VCaP (cell line): Measurements from ENCODE around the gene USE1.

Experiments used
- H3K27ac ChIP-seq: fragments of 450-650 bp; 2 replicates; pipeline ENCODE4 v1.5.1; 2017
- CTCF ChIP-seq: fragments of 450-650 bp; conservative IDR thresholded peaks from 2 replicates; pipeline ENCODE4 v1.5.1; 2017; ENCODE audit warnings: mild to moderate bottlenecking, moderate library complexity

USE1 gene

GRCh38 chr19:17259118-17259780 lies 44.1 kb downstream of the USE1 start:
- TF ChIP-seq CTCF: no peak
- no peak overlapping the region for H3K27ac ChIP-seq

- no peak overlapping the region for H3K27ac ChIP-seq
- TF ChIP-seq CTCF: no peak
These were observed 44.8 kb downstream of the USE1 start for GRCh38 chr19:17259934-17260333.

GRCh38 chr19:17260842-17261325 lies 45.7 kb downstream of the USE1 start:
- H3K27ac ChIP-seq: peak overlapping the region; percentile 45; the same call in 1 of the 2 replicates
- TF ChIP-seq CTCF: peak; percentile 98

- TF ChIP-seq CTCF: no peak
- H3K27ac ChIP-seq: no peak overlapping the region
These were observed 47.4 kb downstream of the USE1 start for GRCh38 chr19:17262557-17262956.

- no peak overlapping the region for H3K27ac ChIP-seq
These were observed 48.8 kb downstream of the USE1 start for GRCh38 chr19:17263712-17264640.

GRCh38 chr19:17264641-17264979 lies 49.5 kb downstream of the USE1 start, which contains the start of gene USHBP1:
USHBP1 (minus strand) TSS chr19:17264745; CDS start chr19:17264299, 446 bp downstream.
- H3K27ac ChIP-seq: no peak within 1 kb of the TSS
- no peak for TF ChIP-seq CTCF

More at GRCh38 chr19:17263712-17264640, 48.8 kb downstream of the USE1 start:
- no peak for TF ChIP-seq CTCF

GRCh38 chr19:17266026-17266425 lies 50.9 kb downstream of the USE1 start:
- no peak for TF ChIP-seq CTCF
- no peak overlapping the region for H3K27ac ChIP-seq
